ENCODE data around the gene BRI3. TPM values are rescaled to one million over a fixed set of nuclear protein-coding genes. Genes with fewer than 3 reads are reported as not detected.

BRI3 gene
- total RNA-seq, 1 experiment from 2014 or later: 102 TPM

GRCh38 chr7:98236355-98237185 is 44.9 kb upstream of the BRI3 start:
- ChIA-PET CTCF (no interaction called here), RAD21 (ENCODE audit: low non-redundant PET in 1 of 2, low total read pairs in 2 of 2, uncharacterized antibody in 2 of 2, unreplicated experiment in 2 of 2) (no interaction called here), POLR2A (interaction anchor here (1.2 kb wide), 1 partner anchor 9 kb away, joined by 3 read pairs; no protein-coding TSS in a partner anchor)
- no peaks in the 10 kb centered on the region for H3K9me3 ChIP-seq (ENCODE audit: control insufficient read depth in 1 of 2, insufficient read depth in 1 of 2, low read depth in 1 of 2, low read length in 2 of 2)
- ATAC-seq (no peak), DNase-seq (ENCODE audit: low read depth, low spot score) (no peak)
- no peak overlapping the region for H3K27ac ChIP-seq (ENCODE audit: low read depth, low read length)
- H3K4me1 ChIP-seq (ENCODE audit: control insufficient read depth in 1 of 2, insufficient read depth in 2 of 2, low read length in 2 of 2): no peaks in the 10 kb centered on the region
- TF ChIP-seq SP1 (IDR thresholded peaks at IDR 0.05; ENCODE audit: low read depth): no peak
- no peak for TF ChIP-seq REST (IDR thresholded peaks at IDR 0.05; ENCODE audit: low read depth)
- no peak for TF ChIP-seq ZNF274 (IDR thresholded peaks at IDR 0.05; ENCODE audit: low read depth, low read length)
- no peak for TF ChIP-seq RAD21 (IDR thresholded peaks at IDR 0.05; ENCODE audit: low read depth)
- no peak for TF ChIP-seq CBX3 (IDR thresholded peaks at IDR 0.05; ENCODE audit: low read depth)
- no peak for TF ChIP-seq POLR2A (IDR thresholded peaks at IDR 0.05; ENCODE audit: borderline replicate concordance, extremely low read depth, insufficient read depth, insufficient read length)
- no peak for TF ChIP-seq ATF3 (IDR thresholded peaks at IDR 0.05)
- no peak for TF ChIP-seq CTCF (IDR thresholded peaks at IDR 0.05 in 2 of 3, conservative IDR thresholded peaks at IDR 0.05 in 1 of 3; ENCODE audit: borderline replicate concordance in 1 of 3, insufficient read depth in 1 of 3, low read depth in 2 of 3, low read length in 2 of 3)
- no peak for TF ChIP-seq YY1 (IDR thresholded peaks at IDR 0.05; ENCODE audit: extremely low read depth, insufficient replicate concordance, low read depth, low read length)
- no peak for TF ChIP-seq FOSL1 (IDR thresholded peaks at IDR 0.05; ENCODE audit: low read depth)
- H3K4me3 ChIP-seq (replicated peaks in 1 of 2; ENCODE audit: low read depth in 1 of 2, low read length in 2 of 2): no peak overlapping the region
- no peaks in the 10 kb centered on the region for H3K79me2 ChIP-seq (ENCODE audit: insufficient read depth, low read length)
- BruUV-seq (replicated peaks): no TSS peak
- no peak overlapping the region for H2AFZ ChIP-seq (ENCODE audit: low read depth, low read length, poor library complexity, severe bottlenecking)
- intact Hi-C loops (cut with micrococcal nuclease): no loop called here
- H3K4me2 ChIP-seq (ENCODE audit: low read length): no peak overlapping the region
- no peaks in the 10 kb centered on the region for H3K9me2 ChIP-seq (ENCODE audit: insufficient read depth)
- no peak overlapping the region for H3K9ac ChIP-seq (ENCODE audit: low read length)
- no peaks in the 10 kb centered on the region for H3K27me3 ChIP-seq (ENCODE audit: insufficient read depth, low read length)
- H3K36me3 ChIP-seq (ENCODE audit: control insufficient read depth in 1 of 2, insufficient read depth in 2 of 2, low read length in 2 of 2): no peaks in the 10 kb centered on the region; a peak in 1 of 4 replicates
- H4K20me1 ChIP-seq (ENCODE audit: insufficient read depth): no peaks in the 10 kb centered on the region

Measured in HCT116 (cell line).